OCI-LY1 (cell line): ENCODE measurements around the gene CDC42BPB.

Experiments used
- EZH2 ChIP-seq: fragments of 200-600 bp; sonication (generic), shearing (Covaris generic); IDR thresholded peaks from 2 replicates; pipeline ENCODE4 v1.8.0; 2017; ENCODE audit warnings: borderline replicate concordance, mixed run types, mild to moderate bottlenecking, antibody characterized with exemption, low read length, moderate library complexity, mixed read lengths
- TF ChIP-seq, protein P1 (sequence below): fragments of 200-600 bp; sonication (generic), shearing (Covaris generic); IDR thresholded peaks from 2 replicates; pipeline ENCODE4 v1.5.1; 2017; ENCODE audit warnings: mild to moderate bottlenecking, antibody characterized with exemption, low read length, moderate library complexity, mixed read lengths

- TF ChIP-seq, protein P1, sequence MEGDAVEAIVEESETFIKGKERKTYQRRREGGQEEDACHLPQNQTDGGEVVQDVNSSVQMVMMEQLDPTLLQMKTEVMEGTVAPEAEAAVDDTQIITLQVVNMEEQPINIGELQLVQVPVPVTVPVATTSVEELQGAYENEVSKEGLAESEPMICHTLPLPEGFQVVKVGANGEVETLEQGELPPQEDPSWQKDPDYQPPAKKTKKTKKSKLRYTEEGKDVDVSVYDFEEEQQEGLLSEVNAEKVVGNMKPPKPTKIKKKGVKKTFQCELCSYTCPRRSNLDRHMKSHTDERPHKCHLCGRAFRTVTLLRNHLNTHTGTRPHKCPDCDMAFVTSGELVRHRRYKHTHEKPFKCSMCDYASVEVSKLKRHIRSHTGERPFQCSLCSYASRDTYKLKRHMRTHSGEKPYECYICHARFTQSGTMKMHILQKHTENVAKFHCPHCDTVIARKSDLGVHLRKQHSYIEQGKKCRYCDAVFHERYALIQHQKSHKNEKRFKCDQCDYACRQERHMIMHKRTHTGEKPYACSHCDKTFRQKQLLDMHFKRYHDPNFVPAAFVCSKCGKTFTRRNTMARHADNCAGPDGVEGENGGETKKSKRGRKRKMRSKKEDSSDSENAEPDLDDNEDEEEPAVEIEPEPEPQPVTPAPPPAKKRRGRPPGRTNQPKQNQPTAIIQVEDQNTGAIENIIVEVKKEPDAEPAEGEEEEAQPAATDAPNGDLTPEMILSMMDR: no peak
- TF ChIP-seq EZH2: no peak
These were observed 8.5 kb upstream of the CDC42BPB start for GRCh38 chr14:103065861-103066260.
